AG04450 (cell line): ENCODE data around the gene RGR. TPM values are rescaled to one million over a fixed set of nuclear protein-coding genes. Genes with fewer than 3 reads are reported as not detected.

ENCODE experiments used
- CTCF ChIA-PET: fragments of 300-600, 350-600 bp; formaldehyde crosslinking; extraction: SDS; loops from one replicate; lab custom pipeline; 2022; ENCODE audit warnings: antibody characterized with exemption, inconsistent platforms; lab: Charles Lee
- POLR2A ChIA-PET: fragments of 350-600 bp; formaldehyde crosslinking; extraction: SDS; loops from one replicate; lab custom pipeline; 2021; ENCODE audit warnings: antibody characterized with exemption, inconsistent platforms; lab: Yijun Ruan, JAX
- DNase-seq: peaks from one replicate; pipeline ENCODE4 v3.0.0-alpha.2; 2011; ENCODE audit warnings: low read depth, low spot score
- H3K27ac ChIP-seq: one replicate; pipeline ENCODE4 v1.5.1; 2012; ENCODE audit warnings: low read depth, low read length, control low read depth
- H3K27me3 ChIP-seq: one replicate; pipeline ENCODE4 v1.6.0; 2012; ENCODE audit warnings: low read length; ENCODE audit not compliant: control insufficient read depth, insufficient read depth
- H3K4me3 ChIP-seq: 2 replicates; pipeline ENCODE4 v1.5.1; 2011; ENCODE audit warnings: mild to moderate bottlenecking, low read depth, low read length, control low read depth
- H3K9me3 ChIP-seq: 2 replicates; pipeline ENCODE4 v1.5.1; 2012; ENCODE audit warnings: low read length; ENCODE audit not compliant: control insufficient read depth, insufficient read depth
- polyA plus RNA-seq: library from polyadenylated mRNA; depleted of rRNA; stranded (reverse); fragments of >200 nt; gene quantifications from 2 replicates; pipeline ENCODE4 v1.2.3, GENCODE V29; 2011
- TF ChIP-seq, protein P1 (sequence below): IDR thresholded peaks from 2 replicates; pipeline ENCODE4 v1.5.1; 2011; ENCODE audit warnings: low read depth, low read length, control low read depth, inconsistent platforms

Gene RGR
- polyA plus RNA-seq, 1 experiment = not detected

DNA sequence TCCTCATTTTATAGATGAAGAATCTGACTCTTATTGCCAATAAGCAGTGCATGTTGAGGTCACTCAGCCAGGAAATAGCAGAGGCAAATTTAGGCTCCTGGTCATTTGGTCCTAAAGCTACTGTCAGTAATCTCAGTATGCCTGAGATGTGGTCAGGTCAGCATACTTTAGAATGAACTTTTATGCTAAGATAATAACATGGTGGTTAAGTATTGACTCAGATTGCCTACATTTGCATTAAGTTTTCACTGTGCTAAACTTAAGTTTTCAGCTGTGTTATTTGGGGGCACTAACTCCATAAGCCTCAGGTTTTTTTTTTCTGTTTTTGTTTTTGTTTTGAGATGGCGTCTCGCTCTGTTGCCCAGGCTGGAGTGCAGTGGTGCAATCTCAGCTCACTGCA lies 47.6 kb downstream of the RGR start:
- H3K27ac ChIP-seq = no peak overlapping the region
- no peak overlapping the region for H3K4me3 ChIP-seq
- TF ChIP-seq, protein P1, sequence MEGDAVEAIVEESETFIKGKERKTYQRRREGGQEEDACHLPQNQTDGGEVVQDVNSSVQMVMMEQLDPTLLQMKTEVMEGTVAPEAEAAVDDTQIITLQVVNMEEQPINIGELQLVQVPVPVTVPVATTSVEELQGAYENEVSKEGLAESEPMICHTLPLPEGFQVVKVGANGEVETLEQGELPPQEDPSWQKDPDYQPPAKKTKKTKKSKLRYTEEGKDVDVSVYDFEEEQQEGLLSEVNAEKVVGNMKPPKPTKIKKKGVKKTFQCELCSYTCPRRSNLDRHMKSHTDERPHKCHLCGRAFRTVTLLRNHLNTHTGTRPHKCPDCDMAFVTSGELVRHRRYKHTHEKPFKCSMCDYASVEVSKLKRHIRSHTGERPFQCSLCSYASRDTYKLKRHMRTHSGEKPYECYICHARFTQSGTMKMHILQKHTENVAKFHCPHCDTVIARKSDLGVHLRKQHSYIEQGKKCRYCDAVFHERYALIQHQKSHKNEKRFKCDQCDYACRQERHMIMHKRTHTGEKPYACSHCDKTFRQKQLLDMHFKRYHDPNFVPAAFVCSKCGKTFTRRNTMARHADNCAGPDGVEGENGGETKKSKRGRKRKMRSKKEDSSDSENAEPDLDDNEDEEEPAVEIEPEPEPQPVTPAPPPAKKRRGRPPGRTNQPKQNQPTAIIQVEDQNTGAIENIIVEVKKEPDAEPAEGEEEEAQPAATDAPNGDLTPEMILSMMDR = no peak
- no peaks in the 10 kb centered on the region for H3K27me3 ChIP-seq
- DNase-seq = no peak
- ChIA-PET CTCF (interaction anchor here (1.0 to 1.6 kb wide), 2 partner anchors 25 to 245 kb away, joined by 3 to 6 read pairs; no protein-coding TSS in a partner anchor), POLR2A (no interaction called here)
- H3K9me3 ChIP-seq = no peaks in the 10 kb centered on the region

DNA sequence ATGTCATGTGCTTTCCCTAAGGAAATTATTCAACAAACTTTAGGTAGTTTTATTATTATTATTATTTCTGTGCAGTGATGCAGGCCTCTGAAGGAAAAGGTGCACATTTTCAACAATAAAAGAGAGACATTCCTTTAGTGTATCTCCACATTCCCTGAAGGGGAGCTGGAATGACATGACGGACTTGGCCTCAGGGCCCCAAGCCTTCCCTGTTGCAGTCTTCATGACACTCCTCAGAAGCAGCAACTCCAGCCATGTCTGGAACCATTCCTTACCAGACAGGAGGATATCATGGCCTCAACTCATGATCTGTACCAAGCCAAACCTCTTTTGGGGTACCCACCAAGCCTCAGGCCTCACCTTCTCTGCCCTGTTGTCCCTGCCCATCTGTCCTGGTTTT lies 48.3 kb downstream of the RGR start:
- no peak for DNase-seq
- CTCF ChIA-PET = interaction anchor here (1.6 kb wide), 1 partner anchor 26 kb away, joined by 3 read pairs; no protein-coding TSS in a partner anchor
- no peak overlapping the region for H3K27ac ChIP-seq
- no peaks in the 10 kb centered on the region for H3K27me3 ChIP-seq
- POLR2A ChIA-PET = no interaction called here
- TF ChIP-seq, protein P1 = no peak
- no peak overlapping the region for H3K4me3 ChIP-seq
- H3K9me3 ChIP-seq = no peaks in the 10 kb centered on the region

DNA sequence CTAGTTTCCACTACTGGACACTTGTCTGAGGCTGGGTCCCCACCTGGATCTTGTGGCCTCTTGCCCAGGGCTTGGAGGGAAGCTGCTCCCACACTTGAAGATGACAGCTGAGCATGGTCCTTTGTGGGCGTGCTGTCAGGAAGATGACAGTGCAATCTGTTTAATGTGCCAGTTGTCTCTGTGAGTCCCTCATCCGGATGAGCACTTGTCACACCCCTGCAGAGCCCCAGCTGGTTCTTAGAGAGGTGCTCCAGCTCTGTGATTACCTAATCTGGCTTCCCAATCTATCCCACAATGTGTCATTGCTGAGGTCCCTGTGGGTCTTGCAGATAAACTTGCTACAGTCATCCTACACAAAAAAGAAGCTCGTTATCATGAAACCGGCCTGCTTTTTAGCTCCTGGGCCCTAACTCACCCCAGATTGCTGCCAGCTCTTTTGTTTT lies 48.7 kb downstream of the RGR start:
- Histone ChIP-seq H3K27me3 (no peaks in the 10 kb centered on the region), H3K27ac (no peak overlapping the region), H3K4me3 (no peak overlapping the region), H3K9me3 (no peaks in the 10 kb centered on the region)
- TF ChIP-seq, protein P1 = no peak
- ChIA-PET POLR2A (no interaction called here), CTCF (no interaction called here)
- DNase-seq = no peak

DNA sequence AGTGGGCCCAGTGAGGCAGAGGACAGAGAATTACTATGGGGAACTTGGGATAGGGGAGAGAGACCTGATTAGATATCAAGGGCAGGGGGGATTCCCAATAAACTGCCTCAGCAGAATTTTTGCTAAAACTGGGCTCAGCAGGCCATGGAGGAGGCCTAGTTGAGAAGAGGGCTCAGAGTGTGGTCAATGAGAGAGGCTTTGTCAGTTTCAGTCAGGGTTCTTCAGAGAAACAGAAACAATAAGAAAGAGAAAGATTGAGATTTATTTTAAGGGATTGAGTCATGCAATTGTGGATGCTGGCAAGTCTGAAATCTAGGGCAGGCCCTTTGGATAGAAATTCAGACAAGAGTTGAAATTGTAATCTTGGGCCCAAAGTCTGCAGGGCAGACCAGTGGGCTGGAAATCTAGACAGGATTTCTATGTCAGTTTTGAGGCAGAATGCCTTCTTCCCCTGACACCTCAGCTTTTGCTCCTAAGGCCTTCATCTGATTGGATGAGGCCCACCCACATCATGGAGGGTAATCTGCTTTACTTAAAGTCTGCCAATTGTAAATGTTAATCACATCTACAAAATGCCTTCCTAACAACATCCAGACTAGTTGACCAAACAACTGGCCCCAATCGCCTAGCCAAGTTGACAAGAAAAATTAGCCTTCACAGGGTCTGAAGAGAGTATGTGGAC lies 50.1 kb downstream of the RGR start:
- POLR2A ChIA-PET = no interaction called here
- TF ChIP-seq, protein P1 = no peak
- Histone ChIP-seq H3K27me3 (no peaks in the 10 kb centered on the region), H3K4me3 (no peak overlapping the region), H3K9me3 (no peaks in the 10 kb centered on the region), H3K27ac (peak overlapping the region; percentile 21)
- CTCF ChIA-PET = no interaction called here
- no peak for DNase-seq
